Coronary artery (tissue), 2 donors: ENCODE results near the gene CASP2.

Experiments
- DNase-seq: peaks from one replicate; pipeline ENCODE4 v3.0.0-alpha.2; 2017; ENCODE audit warnings: low spot score
- H3K27ac ChIP-seq, 2 donors: fragments of 200-600 bp; sonication (generic); one replicate each; pipeline ENCODE4 v1.5.1; 2016 to 2019
- H3K4me3 ChIP-seq: fragments of 200-600 bp; sonication (generic); 2 replicates; pipeline ENCODE4 v1.5.1; 2016; ENCODE audit warnings: mild to moderate bottlenecking, moderate library complexity
- TF ChIP-seq, protein P1 (sequence below): fragments of 200-600 bp; sonication (generic); IDR thresholded peaks from one replicate; pipeline ENCODE4 v1.5.1; 2019; ENCODE audit warnings: antibody characterized with exemption

CASP2 gene

DNA sequence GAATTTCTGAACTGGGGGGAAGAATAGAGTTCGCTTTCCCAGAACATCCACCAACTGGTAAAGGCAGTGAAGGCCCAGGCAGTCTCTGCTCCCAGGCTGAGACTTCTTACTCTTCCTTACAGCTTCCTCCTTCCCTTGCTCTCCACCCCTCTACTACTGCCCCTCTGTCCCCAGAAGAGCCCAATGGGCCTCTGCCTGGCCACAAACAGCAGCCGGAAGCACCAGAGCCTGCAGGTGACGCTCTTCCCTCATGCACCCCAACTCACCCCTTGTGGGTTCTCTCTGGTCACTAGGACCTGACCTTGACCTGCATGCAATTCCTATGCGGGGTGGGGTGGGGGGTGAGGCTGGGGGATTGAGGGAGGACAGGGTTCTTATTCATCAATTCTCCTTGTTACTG lies 57.9 kb downstream of the CASP2 start:
- TF ChIP-seq, protein P1, sequence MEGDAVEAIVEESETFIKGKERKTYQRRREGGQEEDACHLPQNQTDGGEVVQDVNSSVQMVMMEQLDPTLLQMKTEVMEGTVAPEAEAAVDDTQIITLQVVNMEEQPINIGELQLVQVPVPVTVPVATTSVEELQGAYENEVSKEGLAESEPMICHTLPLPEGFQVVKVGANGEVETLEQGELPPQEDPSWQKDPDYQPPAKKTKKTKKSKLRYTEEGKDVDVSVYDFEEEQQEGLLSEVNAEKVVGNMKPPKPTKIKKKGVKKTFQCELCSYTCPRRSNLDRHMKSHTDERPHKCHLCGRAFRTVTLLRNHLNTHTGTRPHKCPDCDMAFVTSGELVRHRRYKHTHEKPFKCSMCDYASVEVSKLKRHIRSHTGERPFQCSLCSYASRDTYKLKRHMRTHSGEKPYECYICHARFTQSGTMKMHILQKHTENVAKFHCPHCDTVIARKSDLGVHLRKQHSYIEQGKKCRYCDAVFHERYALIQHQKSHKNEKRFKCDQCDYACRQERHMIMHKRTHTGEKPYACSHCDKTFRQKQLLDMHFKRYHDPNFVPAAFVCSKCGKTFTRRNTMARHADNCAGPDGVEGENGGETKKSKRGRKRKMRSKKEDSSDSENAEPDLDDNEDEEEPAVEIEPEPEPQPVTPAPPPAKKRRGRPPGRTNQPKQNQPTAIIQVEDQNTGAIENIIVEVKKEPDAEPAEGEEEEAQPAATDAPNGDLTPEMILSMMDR: no peak
- H3K27ac ChIP-seq: no peak overlapping the region
- H3K4me3 ChIP-seq: no peak overlapping the region
- DNase-seq: no peak

DNA sequence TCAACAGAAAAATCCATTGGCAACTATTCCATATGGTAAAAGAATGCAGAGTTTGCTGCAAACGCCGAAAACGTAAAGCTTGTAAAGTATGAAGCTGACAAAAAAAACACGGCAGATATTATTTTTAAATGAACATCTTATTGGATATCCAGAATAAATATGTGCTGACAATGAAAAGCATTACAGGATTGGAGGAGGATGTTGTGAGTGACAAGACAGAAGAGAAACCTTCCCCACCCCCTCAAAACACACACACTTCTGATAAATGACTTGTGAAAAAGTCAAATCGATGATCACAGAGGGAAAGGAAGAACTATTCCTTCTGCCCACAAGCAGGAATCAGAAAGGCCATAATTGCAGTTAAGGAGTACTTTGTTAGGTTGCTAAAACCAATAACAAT lies 59.8 kb downstream of the CASP2 start:
- no peak overlapping the region for H3K4me3 ChIP-seq
- no peak overlapping the region for H3K27ac ChIP-seq
- TF ChIP-seq, protein P1: no peak
- DNase-seq: no peak

DNA sequence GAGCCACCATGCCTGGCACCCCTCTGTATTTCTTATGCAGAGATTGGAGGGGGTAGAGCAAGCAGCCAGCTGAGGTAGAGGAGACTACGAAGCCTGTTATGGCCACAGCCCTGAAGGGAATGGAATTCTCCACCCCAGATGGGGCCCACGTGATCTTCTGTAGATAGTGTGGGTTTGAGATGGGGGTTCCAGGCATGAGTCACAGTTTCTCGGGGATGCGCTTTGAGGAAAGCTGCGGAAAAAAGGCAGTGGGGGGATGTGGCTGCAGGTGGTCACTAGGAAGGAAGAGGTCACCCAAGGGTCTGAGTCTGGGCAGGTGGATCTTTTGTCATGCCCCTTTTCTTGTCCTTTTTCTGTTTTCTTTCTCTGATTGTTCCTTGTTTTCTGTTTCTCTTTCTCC lies 62.9 kb downstream of the CASP2 start:
- no peak for DNase-seq

DNA sequence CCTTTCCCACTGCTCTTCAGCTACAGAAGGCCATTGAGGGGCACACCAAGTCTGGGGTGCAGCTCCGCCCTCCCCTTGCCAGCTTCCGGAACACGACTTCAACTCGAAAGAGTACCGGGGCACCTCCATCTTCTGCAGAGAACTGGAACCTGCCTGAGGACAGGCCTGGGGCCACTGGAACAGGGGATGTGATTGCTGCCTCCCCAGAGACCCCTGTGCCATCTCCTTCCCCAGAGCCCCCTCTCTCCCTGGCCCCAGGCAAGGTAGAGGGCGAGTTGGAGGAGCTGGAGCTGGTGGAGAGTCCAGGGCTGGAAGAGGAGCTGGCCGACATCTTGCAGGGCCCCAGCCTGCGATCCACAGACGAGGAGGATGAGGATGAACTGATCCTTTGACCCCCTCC lies 63.4 kb downstream of the CASP2 start:
- no peak overlapping the region for H3K27ac ChIP-seq
- DNase-seq: no peak
- TF ChIP-seq, protein P1: no peak
- no peak overlapping the region for H3K4me3 ChIP-seq

More for the DNA sequence above, 62.9 kb downstream of the CASP2 start:
- Histone ChIP-seq H3K4me3 (no peak overlapping the region), H3K27ac (no peak overlapping the region)
- TF ChIP-seq, protein P1: no peak

DNA sequence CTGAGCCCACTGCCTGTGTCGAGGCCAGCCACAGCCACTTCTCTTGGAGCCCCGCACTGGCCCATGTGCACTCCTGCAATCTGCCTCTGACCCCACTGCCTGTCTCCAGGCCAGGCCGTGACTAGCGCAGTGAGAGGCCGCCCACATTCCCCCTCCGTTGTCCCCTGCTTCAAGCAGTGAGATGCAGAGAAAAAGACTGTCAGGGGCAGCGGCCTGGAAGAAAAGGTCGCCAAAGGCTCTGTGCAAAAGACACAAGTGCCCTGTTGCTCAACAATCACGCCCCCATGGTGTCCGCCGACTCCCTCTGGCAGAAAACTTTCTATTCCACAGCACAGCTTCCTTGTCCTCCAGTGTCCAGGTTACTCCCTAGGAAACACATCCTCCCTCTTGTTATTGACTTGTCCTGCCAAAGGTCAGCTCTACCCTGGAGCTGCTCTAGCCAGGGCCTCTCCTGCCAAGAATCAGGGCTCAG lies 64.4 kb downstream of the CASP2 start:
- DNase-seq: no peak
- Histone ChIP-seq H3K4me3 (no peak overlapping the region), H3K27ac (no peak overlapping the region)
- TF ChIP-seq, protein P1: no peak

DNA sequence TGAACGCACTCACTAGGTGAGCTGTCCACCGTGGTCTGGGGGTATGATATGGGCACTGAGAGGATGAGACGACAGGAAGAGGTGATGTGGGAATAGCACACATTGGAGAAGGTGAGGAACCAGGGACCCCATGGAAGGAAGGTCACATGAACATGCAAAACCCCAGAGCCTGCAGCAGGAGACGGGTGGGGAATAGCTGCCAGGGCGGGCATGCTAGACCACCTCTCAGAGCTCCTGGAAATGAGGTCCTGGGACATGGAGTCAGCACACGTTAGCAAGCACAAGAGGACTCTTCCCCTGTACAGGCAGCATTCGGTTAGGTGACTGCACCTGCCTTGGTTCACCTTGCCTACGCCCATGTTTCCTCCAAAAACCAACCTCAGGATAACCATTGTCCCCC lies 66.2 kb downstream of the CASP2 start:
- TF ChIP-seq, protein P1: no peak
- no peak overlapping the region for H3K4me3 ChIP-seq
- no peak for DNase-seq
- H3K27ac ChIP-seq: no peak overlapping the region

DNA sequence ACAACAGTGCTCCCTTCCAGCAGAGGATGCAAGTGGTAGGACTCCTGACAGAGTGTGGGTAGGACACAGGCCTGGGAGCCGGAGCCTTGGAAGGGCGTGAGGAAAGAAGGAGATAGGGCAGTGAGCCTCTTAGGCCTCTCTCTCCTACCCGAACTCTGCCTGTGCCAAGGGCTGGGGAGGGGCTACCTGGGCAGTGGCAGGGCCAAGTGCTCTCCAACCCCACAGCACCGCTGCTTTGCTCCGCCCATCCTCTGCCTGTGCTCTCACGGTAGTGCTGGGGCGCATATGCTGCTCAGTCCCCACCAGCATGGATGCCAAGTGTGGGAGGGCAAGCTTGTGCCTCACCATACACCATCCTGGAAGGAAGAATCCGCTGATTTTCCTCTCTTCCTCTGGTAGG lies 66.8 kb downstream of the CASP2 start:
- Histone ChIP-seq H3K4me3 (no peak overlapping the region), H3K27ac (no peak overlapping the region)
- TF ChIP-seq, protein P1: no peak
- no peak for DNase-seq
